ENCODE results near the gene PLSCR2. TPM values are rescaled to one million over a fixed set of nuclear protein-coding genes. Genes with fewer than 3 reads are reported as not detected.

PLSCR2 gene, protein sequence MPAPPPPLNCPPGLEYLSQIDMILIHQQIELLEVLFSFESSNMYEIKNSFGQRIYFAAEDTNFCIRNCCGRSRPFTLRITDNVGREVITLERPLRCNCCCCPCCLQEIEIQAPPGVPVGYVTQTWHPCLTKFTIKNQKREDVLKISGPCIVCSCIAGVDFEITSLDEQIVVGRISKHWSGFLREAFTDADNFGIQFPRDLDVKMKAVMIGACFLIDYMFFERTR
- total RNA-seq (2014; rRNA removed; shearing (Covaris generic)), result not detected in 2 replicates
- not detected in 2 replicates for polyA plus RNA-seq (2016; fragmentation: Nextera tagmentation; extraction: Ambion mirVana)

DNA sequence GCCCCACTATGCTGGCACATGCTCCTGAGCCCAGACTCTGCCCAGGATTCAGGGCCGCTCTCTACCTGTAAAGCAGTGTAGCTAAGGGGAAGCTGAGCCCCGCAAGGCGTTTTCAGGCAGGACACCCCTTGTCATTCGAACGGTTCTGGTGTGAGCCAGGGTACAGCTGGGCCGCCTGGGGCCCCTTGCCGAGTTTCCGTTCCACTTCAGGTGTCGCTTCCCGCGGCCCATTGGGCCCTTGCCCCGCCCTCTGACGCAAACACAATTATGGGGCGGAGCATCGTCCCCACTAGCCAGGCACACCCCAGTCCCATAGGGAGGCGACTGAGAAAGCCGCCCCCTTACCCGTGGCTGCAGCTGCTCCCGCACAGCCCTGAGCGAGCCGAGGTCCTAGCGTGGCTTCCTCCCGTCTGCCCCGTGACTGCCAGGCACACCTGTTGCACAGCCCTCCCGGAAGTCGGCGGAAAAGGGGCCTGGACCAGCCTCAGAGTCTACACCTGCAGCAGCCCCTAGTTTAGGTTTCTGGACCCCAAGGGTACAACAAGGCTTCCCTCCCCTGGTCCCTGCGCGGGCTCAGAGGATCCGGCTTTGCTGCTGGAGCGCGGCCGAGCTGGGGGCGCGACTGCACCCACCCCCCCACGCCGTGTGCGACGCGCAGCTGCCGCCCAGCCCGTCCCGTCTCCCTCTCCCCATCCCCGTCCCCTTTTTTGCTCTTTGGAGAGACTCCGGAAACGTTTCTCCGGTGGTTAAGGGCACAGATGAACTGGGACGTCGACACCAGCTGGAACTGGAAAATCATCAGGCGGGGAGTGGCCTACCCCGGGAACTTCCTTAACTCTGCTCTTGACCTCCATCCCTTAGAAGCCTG is at the start of gene PLSCR2:
TSS of gene PLSCR2 (minus strand) at position 412 of the 868 bp plus-strand sequence. CDS start 9,657 bp downstream, outside the sequence.
- Histone ChIP-seq H2AFZ (peak within 1 kb of the TSS; percentile 93), H3K9me3 (ENCODE audit: low read depth) (no peaks in the 10 kb centered on the region), H3K79me2 (ENCODE audit: insufficient read depth) (no peaks in the 10 kb centered on the region), H3K4me1 (ENCODE audit: insufficient read depth) (peaks cover 20% of the 10 kb centered on the region), H3K27ac (no peak within 1 kb of the TSS), H3K27me3 (replicated peaks; ENCODE audit: insufficient read depth) (0 out of 2 replicates have a peak, but pooled peaks cover under 1% of the 10 kb centered on the region), H3K4me2 (ENCODE audit: unreplicated experiment) (peak within 1 kb of the TSS; percentile 62), H3K9ac (peak within 1 kb of the TSS; percentile 42), H3K9me2 (ENCODE audit: insufficient read depth) (no peaks in the 10 kb centered on the region), H3F3A (ENCODE audit: insufficient read depth) (no peaks in the 10 kb centered on the region; the same call in 1 of the 2 replicates), H4K20me1 (ENCODE audit: insufficient read depth) (no peaks in the 10 kb centered on the region), H3K36me3 (ENCODE audit: low read depth) (no peaks in the 10 kb centered on the region), H3K4me3 (peak within 1 kb of the TSS; percentile 66)
- peak; percentile 30 for DNase-seq
- 18 to 22% methylated on average over 35 to 45 of the region's 51 CpGs for WGBS, 2 experiments (ENCODE audit: low coverage in 1 of 2, low lambda C conversion rate in 2 of 2, missing lambda C conversion rate in 2 of 2)
- in situ Hi-C loops (cut with MboI), result no loop called here
- TF ChIP-seq EZH2phosphoT487 (IDR thresholded peaks at IDR 0.05; ENCODE audit: insufficient read depth, low read depth) (no peak), EZH2 (IDR thresholded peaks at IDR 0.05; ENCODE audit: insufficient read depth, poor library complexity, severe bottlenecking) (no peak)

DNA sequence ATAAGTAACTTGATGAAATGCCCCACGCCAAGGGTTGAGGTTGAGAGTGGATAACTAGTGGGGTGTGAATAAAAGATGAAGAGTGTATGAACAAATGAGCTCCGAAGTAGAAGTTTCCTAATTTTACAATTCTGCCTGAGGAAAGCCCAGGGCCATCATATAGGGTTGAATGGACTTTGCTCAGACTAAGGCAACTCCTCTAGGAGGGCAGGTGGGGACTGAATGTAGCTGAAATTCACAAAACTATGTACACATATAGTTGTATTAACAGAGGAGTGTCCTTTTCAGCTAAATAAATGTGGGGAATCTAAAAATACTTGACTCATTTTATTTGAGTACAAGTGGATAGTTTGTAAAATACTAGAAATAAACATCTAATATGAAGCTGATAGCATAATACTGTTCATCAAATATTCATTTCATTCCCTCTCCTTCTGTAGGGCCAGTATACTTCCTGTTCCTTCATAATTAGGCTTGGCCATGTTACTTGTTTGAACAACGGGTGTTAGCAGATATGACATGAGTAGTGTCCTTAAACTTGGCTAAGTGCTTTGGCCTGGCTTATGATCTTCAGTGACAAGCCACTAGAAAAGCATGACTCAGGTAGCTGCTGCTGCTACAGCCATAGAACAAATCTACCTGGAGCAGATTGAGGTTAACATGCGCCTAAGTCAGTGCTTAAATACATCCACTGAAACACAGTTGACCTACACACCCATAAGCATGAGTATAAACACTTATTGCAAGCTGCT is 48.5 kb upstream of the PLSCR2 start:
- peaks cover 5% of the 10 kb centered on the region for H3K36me3 ChIP-seq (ENCODE audit: low read depth)
- H3K9ac ChIP-seq, result no peak overlapping the region
- no peaks in the 10 kb centered on the region for H3K79me2 ChIP-seq (ENCODE audit: insufficient read depth)
- no peak overlapping the region for H3K27ac ChIP-seq
- no peaks in the 10 kb centered on the region; the same call in 1 of the 2 replicates for H3K9me2 ChIP-seq (ENCODE audit: insufficient read depth)
- peaks cover 12% of the 10 kb centered on the region for H3K4me1 ChIP-seq (ENCODE audit: insufficient read depth)
- H3K27me3 ChIP-seq (replicated peaks; ENCODE audit: insufficient read depth), result no peaks in the 10 kb centered on the region
- TF ChIP-seq EZH2 (IDR thresholded peaks at IDR 0.05; ENCODE audit: insufficient read depth, poor library complexity, severe bottlenecking) (no peak), EZH2phosphoT487 (IDR thresholded peaks at IDR 0.05; ENCODE audit: insufficient read depth, low read depth) (no peak)
- no peaks in the 10 kb centered on the region for H3K9me3 ChIP-seq (ENCODE audit: low read depth)
- H4K20me1 ChIP-seq (ENCODE audit: insufficient read depth), result no peaks in the 10 kb centered on the region
- 73 to 77% methylated on average over 4 of the region's 4 CpGs for WGBS, 2 experiments (ENCODE audit: low coverage in 1 of 2, low lambda C conversion rate in 2 of 2, missing lambda C conversion rate in 2 of 2)
- no peak overlapping the region for H2AFZ ChIP-seq
- H3F3A ChIP-seq (ENCODE audit: insufficient read depth), result no peaks in the 10 kb centered on the region; the same call in 1 of the 2 replicates
- H3K4me3 ChIP-seq, result no peak overlapping the region
- in situ Hi-C loops (cut with MboI), result no loop called here
- no peak for DNase-seq
- H3K4me2 ChIP-seq (ENCODE audit: unreplicated experiment), result no peak overlapping the region

DNA sequence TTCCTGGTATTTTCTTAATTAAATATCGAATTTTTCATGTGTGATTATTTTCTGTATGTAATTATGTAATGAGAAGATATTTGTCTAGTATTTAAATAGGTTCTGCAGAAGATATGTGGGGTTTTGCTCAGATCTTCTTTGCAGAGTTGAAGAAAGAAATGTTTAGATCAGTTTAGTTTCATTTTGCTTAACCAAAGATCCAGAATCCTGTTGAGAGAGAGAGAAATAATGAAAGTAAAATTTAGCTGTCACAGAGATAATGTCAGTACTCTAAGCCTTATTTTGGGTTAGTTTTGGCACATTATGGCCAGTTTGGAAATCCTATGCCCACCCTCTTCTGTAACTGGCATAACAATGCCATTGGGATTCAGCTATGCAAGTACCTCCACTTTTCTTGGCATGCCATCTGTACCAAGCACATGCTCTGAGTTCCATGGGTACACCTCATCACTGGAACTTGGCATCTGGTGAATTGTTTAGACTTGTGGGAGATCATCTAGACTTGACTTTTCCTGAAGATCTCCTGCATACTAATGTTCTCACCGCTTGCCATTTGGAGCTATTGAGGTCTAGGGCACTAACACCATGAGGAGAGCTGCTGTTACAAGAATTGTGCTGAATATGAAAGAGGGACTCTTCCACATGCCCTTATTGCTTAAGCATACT is 44.2 kb upstream of the PLSCR2 start:
- TF ChIP-seq EZH2 (IDR thresholded peaks at IDR 0.05; ENCODE audit: insufficient read depth, poor library complexity, severe bottlenecking) (no peak), EZH2phosphoT487 (IDR thresholded peaks at IDR 0.05; ENCODE audit: insufficient read depth, low read depth) (no peak)
- H3K9ac ChIP-seq, result no peak overlapping the region
- DNase-seq, result peak; percentile 45
- H3K9me3 ChIP-seq (ENCODE audit: low read depth), result no peaks in the 10 kb centered on the region
- H3K4me1 ChIP-seq (ENCODE audit: insufficient read depth), result peaks cover 12% of the 10 kb centered on the region
- no peaks in the 10 kb centered on the region; the same call in 1 of the 2 replicates for H3K36me3 ChIP-seq (ENCODE audit: low read depth)
- H3K79me2 ChIP-seq (ENCODE audit: insufficient read depth), result no peaks in the 10 kb centered on the region
- no peaks in the 10 kb centered on the region for H4K20me1 ChIP-seq (ENCODE audit: insufficient read depth)
- no peak overlapping the region for H3K27ac ChIP-seq
- no peaks in the 10 kb centered on the region for H3K9me2 ChIP-seq (ENCODE audit: insufficient read depth)
- no peaks in the 10 kb centered on the region for H3K27me3 ChIP-seq (replicated peaks; ENCODE audit: insufficient read depth)
- H3F3A ChIP-seq (ENCODE audit: insufficient read depth), result no peaks in the 10 kb centered on the region; the same call in 1 of the 2 replicates
- in situ Hi-C loops (cut with MboI), result no loop called here
- WGBS, 2 experiments (ENCODE audit: low coverage in 1 of 2, low lambda C conversion rate in 2 of 2, missing lambda C conversion rate in 2 of 2), result 49 to 50% methylated on average over 2 of the region's 2 CpGs
- peak overlapping the region; percentile 35 for H3K4me2 ChIP-seq (ENCODE audit: unreplicated experiment)
- peak overlapping the region; percentile 36 for H3K4me3 ChIP-seq
- 0 out of 2 replicates have a peak overlapping the region, but pooled peaks have one; percentile 18 for H2AFZ ChIP-seq
